Activated naive CD4-positive, alpha-beta T cell treated with anti-CD3 and anti-CD28 coated beads, Interleukin-2, amount 10 ng/mL, durations not matched to agents 7 days and 5 days (primary cell): ENCODE measurements around the gene CRYAB.

Experiments
- CTCF ChIA-PET: fragments of 350-600 bp; sonication (Branson Sonifier 250); formaldehyde crosslinking; loops from one replicate; lab custom pipeline; 2021; ENCODE audit warnings: antibody characterized with exemption; lab: Charles Lee
- DNase-seq: peaks from one replicate; pipeline ENCODE4 v3.0.0-alpha.2; 2020
- H3K27ac Mint-ChIP-seq: one replicate; pipeline ENCODE4 v1.8.0; 2021; ENCODE audit warnings: mild to moderate bottlenecking, moderate library complexity, mixed read lengths
- H3K27me3 Mint-ChIP-seq: one replicate; pipeline ENCODE4 v1.8.0; 2021; ENCODE audit warnings: mild to moderate bottlenecking, mixed read lengths
- H3K36me3 Mint-ChIP-seq: one replicate; pipeline ENCODE4 v1.8.0; 2021; ENCODE audit warnings: mixed read lengths
- H3K4me1 Mint-ChIP-seq: one replicate; pipeline ENCODE4 v1.8.0; 2021; ENCODE audit warnings: mixed read lengths
- H3K4me3 Mint-ChIP-seq: one replicate; pipeline ENCODE4 v1.8.0; 2021; ENCODE audit warnings: mild to moderate bottlenecking, moderate library complexity, mixed read lengths
- H3K9me3 Mint-ChIP-seq: one replicate; pipeline ENCODE4 v1.8.0; 2021; ENCODE audit warnings: mixed read lengths

CRYAB gene

DNA sequence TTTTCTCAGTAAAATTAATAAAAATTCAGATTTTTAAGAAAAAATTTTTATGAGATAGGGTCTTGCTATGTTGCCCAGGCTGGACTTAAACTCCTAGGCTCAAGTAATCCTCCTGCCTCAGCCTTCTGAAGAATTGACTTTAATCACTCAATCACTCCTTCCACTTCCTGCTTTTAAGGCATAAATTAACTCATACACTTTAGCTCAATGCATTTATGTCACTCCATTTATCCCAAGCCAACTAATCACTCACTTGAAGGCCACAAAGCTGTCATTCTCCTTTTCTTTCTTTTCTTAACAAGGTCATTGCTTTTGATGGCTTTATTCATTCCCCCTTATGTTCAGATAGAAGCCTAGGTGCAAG lies 41.1 kb downstream of the CRYAB start:
- CTCF ChIA-PET: interaction anchor here (0.7 to 2.7 kb wide), 9 partner anchors 11 to 415 kb away, joined by 3 to 18 read pairs (median 4); partner anchors contain the start of gene CFAP68
- Mint-ChIP-seq H3K4me3 (peak overlapping the region; percentile 91), H3K36me3 (peaks cover 36% of the 10 kb centered on the region), H3K27ac (peak overlapping the region; percentile 92), H3K9me3 (no peaks in the 10 kb centered on the region), H3K4me1 (peaks cover 23% of the 10 kb centered on the region), H3K27me3 (no peaks in the 10 kb centered on the region)
- no peak for DNase-seq

GRCh38 chr11:111870113-111870512 lies 41.5 kb downstream of the CRYAB start:
- H3K9me3 Mint-ChIP-seq: no peaks in the 10 kb centered on the region
- no peaks in the 10 kb centered on the region for H3K27me3 Mint-ChIP-seq
- CTCF ChIA-PET: interaction anchor here (1.1 to 2.7 kb wide), 5 partner anchors 11 to 61 kb away, joined by 3 to 18 read pairs (median 8); partner anchors contain the start of gene CFAP68
- no peak for DNase-seq
- no peak overlapping the region for H3K27ac Mint-ChIP-seq
- peaks cover 40% of the 10 kb centered on the region for H3K36me3 Mint-ChIP-seq
- H3K4me1 Mint-ChIP-seq: peaks cover 23% of the 10 kb centered on the region
- H3K4me3 Mint-ChIP-seq: peak overlapping the region; percentile 46

DNA sequence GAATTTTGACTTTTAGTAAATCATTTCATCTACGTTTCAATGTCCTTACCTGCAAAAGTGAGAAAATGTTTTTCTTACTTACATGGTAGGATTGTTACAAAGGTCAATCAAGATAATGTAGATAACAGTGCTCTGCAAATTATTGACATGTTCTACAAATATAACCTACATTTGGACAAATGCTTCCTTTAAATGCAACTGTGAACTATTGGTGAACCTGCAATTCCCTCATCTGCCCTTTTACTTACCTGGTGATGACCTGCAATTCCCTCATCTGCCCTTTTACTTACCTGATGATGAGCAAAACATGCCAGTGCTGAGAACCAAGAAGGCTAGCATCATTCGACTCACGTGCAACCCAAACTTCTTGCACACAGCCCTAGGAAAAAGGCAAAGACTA lies 51.3 kb downstream of the CRYAB start:
- CTCF ChIA-PET: interaction anchor here (1.4 kb wide), 1 partner anchor 19 kb away, joined by 3 read pairs; no protein-coding TSS in a partner anchor
- Mint-ChIP-seq H3K27me3 (no peaks in the 10 kb centered on the region), H3K27ac (no peak overlapping the region), H3K4me3 (no peak overlapping the region), H3K4me1 (no peaks in the 10 kb centered on the region), H3K9me3 (no peaks in the 10 kb centered on the region), H3K36me3 (peaks cover 32% of the 10 kb centered on the region)
- DNase-seq: no peak
